Measurements from ENCODE around the gene AGBL4.

DNA sequence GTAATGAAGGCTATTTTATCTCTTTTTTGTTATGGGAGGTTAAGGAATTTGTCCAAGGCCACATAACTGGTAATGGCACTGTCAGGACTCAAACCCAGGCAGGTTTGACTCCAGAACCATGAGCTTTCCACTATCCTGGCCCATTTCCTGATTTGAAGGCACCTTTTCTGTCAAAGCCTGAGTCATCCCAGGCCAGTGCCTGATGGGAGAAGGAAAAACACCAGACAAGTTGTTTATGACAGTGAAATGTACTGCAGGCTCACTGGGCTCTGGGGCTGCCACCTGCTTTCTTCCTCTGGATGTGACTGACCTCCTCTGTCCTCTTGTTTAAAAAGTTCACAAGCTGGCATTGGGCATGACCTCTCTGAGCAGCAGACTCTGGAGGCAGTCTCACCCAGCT is 1479.9 kb downstream of the AGBL4 start:
- TF ChIP-seq EZH2 (IDR thresholded peaks at IDR 0.05) (no peak), POLR2AphosphoS5 (IDR thresholded peaks at IDR 0.05; ENCODE audit: borderline replicate concordance, low read depth, low read length) (no peak), FOXP2 (optimal IDR thresholded peaks at IDR 0.05; ENCODE audit: control extremely low read depth, extremely low read length, insufficient read depth) (no peak)

All from SK-N-MC (cell line).